ENCODE results near the gene RGS3.
A peak's percentile ranks its signal among the peaks of the same experiment; 100 is the strongest.
"Not testable (repeated sequence)": the region's sequence is repeated elsewhere in the genome, so short reads cannot be mapped to it uniquely, and the experiment has no call there.

RGS3 gene

DNA sequence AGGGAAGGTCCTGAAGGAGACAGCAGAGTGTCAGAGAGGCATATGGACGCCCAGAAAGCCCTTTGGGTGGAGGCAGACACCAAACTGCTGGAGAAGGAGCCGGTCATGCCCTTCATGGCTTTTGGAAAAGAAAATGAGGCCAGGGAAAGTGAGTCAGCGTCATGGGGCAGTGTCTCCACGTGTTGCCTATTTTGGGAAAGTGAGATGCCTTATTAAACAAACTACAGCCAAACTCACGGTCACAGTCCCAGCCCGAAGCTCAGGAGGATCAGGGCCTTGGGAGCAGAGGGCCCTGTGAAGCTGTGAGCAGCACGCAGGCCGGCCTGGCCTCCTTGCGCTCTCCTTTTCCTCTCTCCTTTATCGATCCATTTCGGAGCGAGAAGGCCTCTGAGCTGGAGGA lies 25.0 kb downstream of the RGS3 start:
- DNase-seq (ENCODE audit: low spot score), result no peak

DNA sequence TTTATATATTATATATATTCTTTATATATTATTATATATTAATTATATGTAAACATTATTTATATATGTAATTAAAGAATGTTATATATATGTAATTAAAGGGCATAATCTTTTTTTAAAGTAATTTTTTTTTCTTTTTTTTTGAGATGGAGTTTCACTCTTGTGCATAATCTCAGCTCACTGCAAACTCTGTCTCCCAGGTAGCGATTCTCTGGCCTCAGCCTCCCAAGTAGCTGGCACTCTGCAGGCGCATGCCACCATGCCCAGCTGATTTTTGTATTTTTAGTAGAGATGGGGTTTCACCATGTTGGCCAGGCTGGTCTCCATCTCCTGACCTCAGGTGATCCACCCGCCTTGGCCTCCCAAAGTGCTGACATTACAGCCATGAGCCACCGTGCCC lies 27.6 kb downstream of the RGS3 start:
- not testable (repeated sequence) for DNase-seq (ENCODE audit: low spot score)

DNA sequence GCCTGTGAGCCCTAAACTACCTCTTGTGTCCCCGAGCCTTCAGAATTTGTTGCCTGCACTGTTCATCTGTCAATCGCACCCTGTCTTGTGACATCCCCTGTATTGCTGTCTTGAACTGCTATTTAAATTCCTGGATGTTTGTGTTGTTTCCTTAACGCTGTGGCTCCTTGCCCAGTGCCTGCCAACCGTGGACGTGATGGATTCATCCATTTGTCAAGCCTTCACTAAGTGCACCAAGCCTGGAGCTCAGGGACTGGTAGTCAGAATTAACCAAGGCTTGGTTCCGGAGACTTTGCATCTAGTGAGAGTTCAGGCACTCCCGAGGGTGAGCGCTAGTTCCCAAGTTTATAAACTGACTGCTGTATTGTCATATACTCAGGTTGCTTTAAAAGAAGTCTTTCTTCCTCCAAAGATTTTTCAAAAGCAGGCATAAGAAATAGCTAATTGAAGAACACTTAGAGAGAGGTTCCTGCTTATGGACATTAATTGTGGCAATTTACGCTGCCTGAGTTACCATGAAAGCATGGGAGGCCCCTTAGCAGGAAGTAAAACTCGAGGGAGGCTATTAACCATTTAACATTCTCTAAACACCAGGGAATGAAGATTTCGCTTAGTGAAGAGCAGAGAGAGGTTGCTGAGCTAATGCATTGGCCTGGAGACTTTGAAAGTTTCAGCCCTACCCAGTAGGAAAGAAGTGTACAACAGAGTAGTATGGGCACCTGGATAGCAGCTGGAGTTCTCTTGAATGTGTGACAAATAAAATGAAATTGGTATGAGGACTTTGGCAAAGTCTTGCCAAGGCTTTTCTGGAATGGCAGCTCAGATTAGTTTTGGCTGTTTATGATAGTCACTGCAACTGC lies 29.0 kb downstream of the RGS3 start:
- no peak for DNase-seq (ENCODE audit: low spot score)

DNA sequence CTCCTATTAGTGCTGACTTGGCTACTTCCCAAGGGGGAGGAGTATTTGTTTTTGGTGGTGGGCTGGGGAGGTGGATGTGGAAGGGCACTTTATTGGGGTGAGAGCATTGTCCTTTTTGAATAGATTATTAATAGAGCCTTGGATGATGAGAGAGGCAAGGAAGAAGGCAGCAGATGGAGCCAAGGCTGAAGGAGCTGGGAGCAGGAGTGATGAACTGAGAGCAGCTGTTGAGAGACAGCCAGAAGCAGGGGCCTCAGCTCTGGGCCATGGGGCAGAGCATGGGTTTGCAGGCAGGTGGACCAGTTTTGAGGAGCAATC lies 29.6 kb downstream of the RGS3 start:
- no peak for DNase-seq (ENCODE audit: low spot score)

DNA sequence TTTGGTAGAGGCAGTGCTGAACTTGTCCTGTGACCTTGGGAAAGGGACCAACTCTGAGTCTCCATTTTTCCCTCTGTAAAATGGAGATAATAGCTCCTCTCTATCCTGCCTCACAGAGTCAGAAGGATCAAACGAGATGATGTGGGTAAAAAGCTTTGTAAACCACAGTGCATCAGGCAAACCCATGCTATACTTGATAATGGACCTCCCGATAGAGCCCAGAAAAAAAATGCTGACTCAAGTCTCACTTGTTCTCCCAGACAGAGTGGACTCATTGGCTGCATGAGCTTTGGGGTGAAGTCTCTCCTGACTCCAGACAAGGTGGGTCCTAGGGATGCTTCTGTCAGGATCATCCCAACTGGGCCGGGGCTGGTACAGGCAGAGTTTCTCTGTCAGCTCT lies 32.0 kb downstream of the RGS3 start:
- DNase-seq (ENCODE audit: low spot score), result no peak

DNA sequence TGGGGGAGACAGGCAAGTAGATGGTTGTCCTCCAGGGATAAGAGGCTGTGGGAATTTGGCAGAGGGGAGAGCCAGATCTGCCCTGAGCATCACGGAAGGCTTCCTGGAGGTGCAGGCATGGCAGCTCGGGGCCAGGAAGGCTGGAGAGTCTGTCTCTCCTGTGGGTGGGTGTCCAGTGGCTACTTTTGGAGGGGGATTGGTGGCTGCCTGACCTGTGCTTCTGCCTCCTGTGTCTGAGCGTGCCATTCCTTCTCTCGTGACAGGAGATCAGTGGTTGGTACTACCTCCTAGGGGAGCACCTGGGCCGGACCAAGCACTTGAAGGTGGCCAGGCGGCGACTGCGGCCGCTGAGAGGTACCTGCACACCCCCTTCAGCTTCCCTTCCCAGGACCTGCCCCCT lies 33.5 kb downstream of the RGS3 start:
- DNase-seq (ENCODE audit: low spot score), result no peak

DNA sequence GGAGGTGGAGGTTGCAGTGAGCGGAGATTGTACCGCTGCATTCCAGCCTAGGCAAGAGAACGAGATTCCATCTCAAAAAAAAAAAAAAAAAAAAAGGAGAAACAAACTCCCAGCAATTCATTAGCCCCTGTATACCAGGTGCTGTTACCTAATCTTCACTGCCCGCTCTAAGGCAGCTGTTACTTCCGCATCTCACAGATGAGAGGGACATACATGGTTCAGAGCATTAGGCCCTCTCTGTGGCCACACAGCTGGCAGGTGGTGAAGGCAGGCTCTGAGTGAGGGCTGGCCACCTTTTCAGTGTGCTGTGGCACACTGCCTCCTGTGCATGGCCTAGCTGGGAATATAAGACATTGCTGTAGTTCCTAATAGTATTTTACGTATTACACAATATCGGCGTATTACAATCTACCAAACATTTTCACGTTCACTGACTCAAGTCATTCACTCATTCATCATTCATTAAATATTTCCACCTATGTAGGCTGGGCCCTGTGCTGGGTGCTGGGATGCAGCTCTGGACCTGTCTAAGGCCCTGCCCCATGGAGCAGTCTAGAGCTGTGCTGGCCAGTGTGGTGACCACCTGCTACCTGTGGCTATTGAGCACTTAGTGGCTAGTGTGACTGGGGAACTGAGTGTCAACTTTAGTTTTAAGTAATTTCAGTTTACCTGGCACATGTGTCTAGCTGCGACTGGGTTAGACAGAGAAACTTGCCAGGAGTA lies 35.8 kb downstream of the RGS3 start:
- DNase-seq (ENCODE audit: low spot score), result no peak

DNA sequence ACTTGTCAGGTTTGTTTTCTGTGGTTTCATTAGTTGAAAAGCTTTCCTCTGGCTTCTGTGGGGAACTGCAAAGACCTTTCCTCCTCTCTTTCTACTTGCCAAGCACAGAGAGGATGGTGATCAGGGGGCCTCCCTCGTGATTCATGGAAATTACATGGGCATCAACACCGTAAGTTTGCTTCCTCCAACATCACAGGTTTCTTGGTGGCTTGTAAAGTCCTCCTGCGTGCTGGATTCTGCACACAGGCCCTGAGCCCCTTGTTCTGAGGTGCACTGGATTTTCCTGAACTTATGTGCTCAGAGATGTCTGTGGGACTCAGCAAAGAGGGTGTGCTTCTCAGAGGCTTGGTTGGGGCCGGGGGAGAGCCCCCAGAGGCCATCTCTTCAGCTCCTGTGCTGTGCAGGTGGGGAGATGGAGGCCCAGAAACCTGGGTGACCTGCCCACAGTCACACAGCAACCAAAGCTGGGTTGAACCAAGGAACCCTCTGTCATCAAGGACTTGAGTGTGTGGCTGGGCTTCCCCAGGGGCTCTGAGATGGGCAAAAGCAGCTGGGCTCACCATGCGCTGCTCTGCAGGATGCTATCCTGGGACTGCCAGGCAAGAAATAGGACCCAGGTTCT lies 36.5 kb downstream of the RGS3 start:
- DNase-seq (ENCODE audit: low spot score), result no peak

DNA sequence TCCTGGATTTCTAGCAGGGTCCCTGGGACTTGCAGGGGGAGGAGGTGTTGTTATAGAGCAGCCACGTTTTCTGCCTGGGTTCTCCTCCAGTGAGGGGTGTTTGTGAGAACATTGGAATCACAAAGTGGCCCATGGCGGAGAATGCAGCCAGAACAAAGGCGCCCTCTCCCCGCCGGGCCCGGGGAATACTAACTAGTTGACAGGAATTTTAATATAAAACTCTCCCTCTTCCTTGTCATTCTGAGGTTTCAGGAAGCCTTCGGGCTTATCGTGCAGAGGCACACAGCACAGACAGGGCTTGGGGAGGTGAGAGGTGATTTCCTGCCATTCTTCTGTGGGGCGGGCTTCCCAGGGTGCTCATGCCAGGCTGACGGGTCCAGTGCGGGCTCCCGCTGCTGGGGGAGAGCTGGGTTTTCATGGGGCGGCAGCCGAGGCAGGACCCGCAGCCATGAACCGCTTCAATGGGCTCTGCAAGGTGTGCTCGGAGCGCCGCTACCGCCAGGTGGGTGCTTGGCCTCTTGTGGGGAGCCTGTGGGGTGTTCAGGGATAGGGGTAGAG lies 37.7 kb downstream of the RGS3 start:
- DNase-seq (ENCODE audit: low spot score), result no peak

DNA sequence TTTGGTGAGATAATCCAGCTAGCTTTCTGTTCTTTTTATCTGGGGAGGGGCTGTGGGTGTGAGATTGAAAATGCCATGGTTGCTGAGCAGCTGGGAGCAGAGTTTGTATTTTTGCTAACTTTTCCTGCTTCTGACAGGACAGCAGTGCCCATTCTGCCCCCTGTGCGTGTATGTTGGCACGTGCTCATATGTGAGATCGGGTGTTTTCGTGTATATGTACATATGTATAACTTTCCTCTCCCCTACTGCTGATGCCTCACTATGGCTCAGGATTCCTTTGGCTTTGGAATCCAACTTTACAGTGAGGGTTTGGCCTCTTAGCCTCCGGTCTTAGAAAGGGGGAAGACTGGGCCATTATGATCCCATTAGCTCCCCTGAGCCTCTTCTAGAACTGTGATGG lies 38.3 kb downstream of the RGS3 start:
- DNase-seq (ENCODE audit: low spot score), result no peak

DNA sequence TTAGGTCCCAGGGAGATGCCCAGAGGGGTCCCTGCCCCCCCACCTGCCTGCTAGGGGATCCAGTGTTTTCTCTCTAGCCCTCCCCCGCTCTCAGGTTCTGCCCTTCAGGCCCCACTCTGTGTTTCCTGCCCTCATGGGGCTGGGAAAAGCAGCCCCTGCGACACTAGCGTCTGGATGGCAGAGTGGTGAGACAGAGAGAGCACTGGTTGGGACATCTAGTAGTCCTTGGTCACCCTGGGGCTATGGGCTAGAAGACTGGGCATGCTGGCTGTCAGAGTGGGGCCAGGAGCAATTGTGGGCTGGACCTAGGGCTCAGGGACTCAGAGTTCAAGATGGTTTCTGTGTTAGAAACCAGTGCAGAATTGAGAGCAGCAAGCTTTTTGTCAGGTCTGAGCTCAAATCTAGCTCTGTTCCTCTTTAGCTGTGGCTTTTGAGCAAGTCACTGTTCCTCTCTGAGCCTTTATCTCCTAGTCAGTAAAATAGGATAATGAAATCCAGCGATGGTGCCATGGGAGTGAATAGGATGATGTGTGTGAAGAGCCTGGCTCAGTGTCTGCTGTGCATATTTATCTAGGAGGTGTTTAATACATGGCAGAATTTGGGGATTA lies 39.0 kb downstream of the RGS3 start:
- no peak for DNase-seq (ENCODE audit: low spot score)

DNA sequence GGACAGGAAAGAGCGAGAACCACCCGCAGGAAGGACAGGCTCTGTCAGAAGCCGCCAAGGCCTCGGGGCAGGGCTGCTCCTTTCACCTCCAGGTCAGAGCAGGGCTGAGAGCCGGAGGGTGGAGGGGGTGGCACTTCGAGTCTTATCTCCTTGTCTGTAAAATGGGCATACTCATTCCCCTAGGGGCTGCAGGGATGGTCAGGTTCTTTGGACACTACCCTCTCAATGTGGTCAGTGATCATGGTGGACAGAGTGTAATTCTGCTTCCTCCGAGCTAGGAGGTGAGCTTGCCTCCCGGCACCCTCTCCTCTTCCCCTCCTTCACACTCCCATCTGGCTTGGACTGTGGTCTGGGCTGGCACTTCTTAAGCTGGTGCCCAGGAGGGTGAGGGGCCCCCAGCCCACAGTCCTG lies 39.6 kb downstream of the RGS3 start:
- no peak for DNase-seq (ENCODE audit: low spot score)

DNA sequence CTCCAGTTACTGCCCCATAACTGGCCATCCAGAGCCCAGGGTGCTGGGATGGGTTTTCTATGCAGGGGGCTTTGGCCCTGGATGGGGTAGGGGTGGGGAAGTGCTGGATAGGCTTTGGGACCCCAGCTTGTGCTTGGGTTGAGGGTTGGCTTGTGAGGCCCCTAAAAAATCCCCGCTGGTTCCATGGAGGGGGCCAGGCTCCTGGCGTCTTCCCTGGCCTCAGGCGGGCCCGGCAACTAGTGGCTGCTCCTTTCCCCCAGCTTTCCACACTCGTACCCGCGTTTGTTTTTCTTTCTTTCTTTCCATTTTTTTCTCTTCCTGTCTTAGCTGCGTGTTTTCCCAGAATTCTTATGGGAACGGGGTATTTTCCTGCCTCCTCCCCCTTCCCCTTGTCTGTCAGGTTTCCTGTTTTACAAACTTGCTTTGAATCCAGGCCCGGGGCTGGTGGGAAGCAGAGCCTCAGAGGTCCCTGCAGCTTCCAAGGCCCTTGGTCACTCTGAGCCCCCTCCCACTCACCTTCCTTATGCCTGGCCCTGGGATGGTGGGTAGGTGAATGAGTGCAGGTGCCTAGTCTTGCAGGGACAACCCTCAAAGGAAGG lies 40.2 kb downstream of the RGS3 start:
- DNase-seq (ENCODE audit: low spot score), result no peak

DNA sequence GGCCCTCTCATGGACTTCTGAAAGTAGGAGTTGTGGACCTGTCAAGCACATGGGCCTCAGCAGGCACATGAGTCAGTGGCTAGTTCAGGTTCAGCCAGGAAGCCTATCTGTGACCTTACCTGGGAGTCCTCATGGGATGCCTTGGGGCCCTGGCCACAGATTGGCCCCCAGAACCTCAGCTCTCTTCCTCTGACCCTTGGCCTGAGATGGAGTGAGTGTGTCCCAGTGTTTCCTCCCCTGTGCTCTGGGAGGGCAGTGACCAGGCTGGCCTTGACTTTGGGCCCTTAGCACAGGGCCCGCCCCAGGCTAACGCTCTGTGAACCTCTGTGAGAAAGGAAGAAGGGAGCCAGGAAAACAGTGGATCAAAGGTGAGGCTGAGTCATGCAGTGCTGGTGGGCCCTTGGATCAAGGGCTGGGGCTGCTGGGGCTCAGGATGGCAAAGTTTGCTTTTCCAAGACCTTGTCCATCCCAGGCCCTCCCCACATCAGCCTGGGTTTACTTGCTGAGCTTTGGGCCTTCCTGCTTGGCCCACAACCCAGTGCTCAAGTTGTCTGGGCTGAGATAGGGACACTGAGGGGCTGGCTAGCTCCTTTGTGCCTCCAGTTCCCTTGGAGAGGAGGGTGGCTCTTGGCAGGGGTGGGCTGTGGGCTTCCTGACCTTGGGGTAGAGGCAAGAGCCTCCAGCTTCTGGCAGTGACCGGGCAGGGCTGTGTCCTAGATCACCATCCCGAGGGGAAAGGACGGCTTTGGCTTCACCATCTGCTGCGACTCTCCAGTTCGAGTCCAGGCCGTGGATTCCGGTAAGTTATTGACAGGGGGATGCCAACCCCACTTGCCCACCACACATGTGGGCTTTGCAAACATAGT lies 41.4 kb downstream of the RGS3 start:
- no peak for DNase-seq (ENCODE audit: low spot score)

DNA sequence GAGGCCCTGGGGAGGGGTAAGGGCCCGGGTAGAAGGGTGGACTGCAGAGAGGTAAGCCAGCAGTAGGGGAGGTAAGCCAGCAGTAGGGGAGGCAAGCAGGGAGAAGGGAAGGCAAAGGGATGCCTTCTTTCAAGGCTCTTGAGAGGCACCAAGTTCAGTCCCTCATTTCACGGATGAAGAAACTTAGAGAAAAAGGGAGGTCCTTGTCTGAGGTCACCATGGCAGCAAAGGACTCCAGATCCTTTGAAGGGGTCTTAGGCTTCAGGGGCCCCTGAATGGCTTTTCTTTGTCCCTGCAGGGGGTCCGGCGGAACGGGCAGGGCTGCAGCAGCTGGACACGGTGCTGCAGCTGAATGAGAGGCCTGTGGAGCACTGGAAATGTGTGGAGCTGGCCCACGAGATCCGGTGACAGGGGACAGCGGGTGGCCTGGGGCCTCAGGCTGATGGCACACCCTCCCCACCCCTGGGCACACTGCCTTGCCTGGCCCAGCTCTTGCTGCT lies 42.6 kb downstream of the RGS3 start:
- DNase-seq (ENCODE audit: low spot score), result no peak

DNA sequence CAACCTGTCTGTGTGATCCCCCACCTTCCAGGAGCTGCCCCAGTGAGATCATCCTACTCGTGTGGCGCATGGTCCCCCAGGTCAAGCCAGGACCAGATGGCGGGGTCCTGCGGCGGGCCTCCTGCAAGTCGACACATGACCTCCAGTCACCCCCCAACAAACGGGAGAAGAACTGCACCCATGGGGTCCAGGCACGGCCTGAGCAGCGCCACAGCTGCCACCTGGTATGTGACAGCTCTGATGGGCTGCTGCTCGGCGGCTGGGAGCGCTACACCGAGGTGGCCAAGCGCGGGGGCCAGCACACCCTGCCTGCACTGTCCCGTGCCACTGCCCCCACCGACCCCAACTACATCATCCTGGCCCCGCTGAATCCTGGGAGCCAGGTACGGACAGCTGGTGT lies 43.7 kb downstream of the RGS3 start:
- no peak for DNase-seq (ENCODE audit: low spot score)

DNA sequence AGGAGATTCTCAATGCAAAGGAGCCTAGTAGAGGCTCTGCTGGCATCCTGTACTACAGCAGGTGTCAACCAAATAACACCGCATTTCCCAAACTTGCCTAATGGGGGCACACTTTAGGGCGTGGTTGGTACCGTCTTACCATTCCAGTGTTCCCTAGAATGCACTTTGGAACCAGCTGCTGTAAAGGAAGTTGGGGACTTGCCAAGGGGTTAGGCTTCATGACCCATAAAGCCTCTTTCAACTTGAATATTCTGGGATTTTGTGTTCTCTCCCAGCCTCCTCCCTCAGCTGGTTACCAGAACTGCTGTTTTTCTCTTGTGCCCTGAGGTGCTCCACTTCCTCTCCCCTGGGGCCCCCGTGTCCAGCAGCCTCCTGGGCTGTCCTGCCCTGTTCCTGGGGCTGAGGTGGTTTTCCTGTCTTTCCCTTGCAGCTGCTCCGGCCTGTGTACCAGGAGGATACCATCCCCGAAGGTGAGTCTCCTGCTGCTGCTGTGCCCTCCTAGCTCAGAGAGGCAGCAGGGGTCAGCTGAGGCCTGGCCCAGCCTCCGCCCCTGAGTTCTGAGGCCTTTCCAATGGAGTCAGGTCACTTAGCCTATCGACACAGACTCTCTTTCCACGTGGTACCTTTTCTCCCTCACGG lies 44.7 kb downstream of the RGS3 start:
- DNase-seq (ENCODE audit: low spot score), result no peak

DNA sequence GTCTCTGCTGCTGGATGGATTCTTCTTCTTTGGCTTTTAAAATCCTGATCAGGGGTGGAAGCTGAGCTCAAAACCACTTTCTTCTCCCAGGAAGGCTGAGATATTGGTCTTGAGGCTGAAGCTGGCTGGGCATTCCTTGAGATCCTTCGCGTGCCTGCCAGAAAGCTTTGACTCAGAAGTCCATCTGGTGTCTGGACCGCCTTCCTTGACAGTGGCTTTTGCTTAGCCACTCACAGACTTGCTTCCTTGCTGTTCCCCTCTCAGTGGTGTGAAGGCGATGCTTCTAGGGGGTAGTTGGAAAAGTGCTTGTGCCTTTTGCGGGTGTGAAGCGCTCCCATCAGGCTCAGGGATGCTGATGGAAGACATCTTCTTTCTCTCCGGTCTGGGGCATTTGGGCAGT lies 45.9 kb downstream of the RGS3 start:
- peak; percentile 80 for DNase-seq (ENCODE audit: low spot score)

DNA sequence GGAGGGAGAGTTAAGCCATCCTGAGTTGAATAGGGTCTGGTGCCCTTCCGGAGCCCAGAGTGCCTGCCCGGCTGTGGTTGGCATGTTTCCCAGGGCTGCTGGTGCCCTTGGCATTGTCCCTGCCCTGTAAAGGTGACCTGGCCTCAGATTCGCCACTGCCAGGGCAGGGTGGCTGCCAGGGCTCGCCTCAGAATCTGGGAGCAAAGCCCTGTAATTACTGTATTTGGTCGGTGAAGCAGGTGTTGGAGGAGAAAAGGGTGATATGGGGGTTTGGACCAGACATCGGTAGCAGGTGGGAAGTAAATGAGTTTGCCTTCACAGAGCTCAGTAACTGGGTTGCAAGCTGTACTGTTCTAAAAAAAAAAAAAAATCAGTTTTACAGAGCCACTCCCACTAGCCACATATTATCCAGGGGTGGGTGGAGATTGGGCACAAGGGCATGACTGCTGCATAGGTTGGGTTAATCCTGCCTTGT lies 47.6 kb downstream of the RGS3 start:
- no peak for DNase-seq (ENCODE audit: low spot score)

Measured in GM03348 (cell line).